Measurements from ENCODE around the gene ULBP1. TPM values are rescaled to one million over a fixed set of nuclear protein-coding genes. Genes with fewer than 3 reads are reported as not detected.
A peak's percentile ranks its signal among the peaks of the same experiment; 100 is the strongest.

ULBP1 gene
- total RNA-seq, 1 experiment from 2014 or later: 3.1 TPM

DNA sequence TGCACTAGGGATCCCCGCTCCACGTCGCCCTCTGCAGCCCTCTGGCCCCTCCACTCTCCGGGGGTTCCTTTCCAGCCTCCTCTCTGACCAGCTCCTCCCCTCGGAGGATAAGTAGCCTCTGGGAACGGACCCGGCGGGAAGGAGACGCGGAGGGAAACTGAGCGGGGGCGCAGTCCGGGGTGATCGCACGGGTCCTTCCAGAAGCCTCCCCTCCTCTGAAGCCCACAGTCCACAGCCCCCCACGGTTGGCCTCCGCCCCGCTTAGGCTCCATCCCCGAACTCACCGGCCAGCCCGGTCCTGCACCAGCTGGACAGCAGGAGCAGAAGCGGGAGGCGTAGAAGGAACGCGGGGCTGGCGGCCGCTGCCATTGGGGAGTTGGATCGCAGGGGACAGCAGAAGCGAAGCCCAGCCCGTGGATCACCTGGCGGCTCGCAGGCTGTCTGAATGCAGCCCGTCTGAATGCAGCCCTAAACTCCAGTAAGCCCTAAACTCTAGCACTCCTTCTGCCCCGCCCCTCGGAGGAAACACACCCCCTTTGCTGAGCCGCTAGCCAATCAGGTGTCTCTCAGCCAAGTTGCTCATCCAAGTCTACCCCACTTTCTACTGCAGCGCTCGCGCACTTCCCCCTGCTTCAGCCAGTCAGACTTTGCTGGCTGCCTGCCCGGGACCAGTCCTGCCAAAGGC is 41.0 kb upstream of the ULBP1 start, which contains the start of gene RAET1G:
Gene RAET1G, minus strand, starts transcription at position 480 of the 685 bp plus-strand sequence. Its CDS starts 111 bp downstream, at position 369.
- intact Hi-C loops (cut with micrococcal nuclease; ENCODE audit: unreplicated experiment) (loop anchor here (10.0 kb wide), 1 partner anchor 58 kb away; the partner anchor contains the start of gene LRP11), in situ Hi-C loops (cut with HindIII; ENCODE audit: low pct_unique_long_range_greater_than_20kb, low sequenced_read_pairs) (no loop called here)
- ATAC-seq (peak; percentile 88), DNase-seq (ENCODE audit: low read depth, low spot score) (peak; percentile 43)
- BruUV-seq (replicated peaks): no TSS peak
- POLR2A ChIA-PET: no interaction called here
- TF ChIP-seq, protein P1, sequence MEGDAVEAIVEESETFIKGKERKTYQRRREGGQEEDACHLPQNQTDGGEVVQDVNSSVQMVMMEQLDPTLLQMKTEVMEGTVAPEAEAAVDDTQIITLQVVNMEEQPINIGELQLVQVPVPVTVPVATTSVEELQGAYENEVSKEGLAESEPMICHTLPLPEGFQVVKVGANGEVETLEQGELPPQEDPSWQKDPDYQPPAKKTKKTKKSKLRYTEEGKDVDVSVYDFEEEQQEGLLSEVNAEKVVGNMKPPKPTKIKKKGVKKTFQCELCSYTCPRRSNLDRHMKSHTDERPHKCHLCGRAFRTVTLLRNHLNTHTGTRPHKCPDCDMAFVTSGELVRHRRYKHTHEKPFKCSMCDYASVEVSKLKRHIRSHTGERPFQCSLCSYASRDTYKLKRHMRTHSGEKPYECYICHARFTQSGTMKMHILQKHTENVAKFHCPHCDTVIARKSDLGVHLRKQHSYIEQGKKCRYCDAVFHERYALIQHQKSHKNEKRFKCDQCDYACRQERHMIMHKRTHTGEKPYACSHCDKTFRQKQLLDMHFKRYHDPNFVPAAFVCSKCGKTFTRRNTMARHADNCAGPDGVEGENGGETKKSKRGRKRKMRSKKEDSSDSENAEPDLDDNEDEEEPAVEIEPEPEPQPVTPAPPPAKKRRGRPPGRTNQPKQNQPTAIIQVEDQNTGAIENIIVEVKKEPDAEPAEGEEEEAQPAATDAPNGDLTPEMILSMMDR (IDR thresholded peaks at IDR 0.05): no peak; the same call in 1 of the 2 replicates
- TF ChIP-seq POLR2AphosphoS5 (IDR thresholded peaks at IDR 0.05; ENCODE audit: low read depth, low read length): no peak
- TF ChIP-seq, protein P2, sequence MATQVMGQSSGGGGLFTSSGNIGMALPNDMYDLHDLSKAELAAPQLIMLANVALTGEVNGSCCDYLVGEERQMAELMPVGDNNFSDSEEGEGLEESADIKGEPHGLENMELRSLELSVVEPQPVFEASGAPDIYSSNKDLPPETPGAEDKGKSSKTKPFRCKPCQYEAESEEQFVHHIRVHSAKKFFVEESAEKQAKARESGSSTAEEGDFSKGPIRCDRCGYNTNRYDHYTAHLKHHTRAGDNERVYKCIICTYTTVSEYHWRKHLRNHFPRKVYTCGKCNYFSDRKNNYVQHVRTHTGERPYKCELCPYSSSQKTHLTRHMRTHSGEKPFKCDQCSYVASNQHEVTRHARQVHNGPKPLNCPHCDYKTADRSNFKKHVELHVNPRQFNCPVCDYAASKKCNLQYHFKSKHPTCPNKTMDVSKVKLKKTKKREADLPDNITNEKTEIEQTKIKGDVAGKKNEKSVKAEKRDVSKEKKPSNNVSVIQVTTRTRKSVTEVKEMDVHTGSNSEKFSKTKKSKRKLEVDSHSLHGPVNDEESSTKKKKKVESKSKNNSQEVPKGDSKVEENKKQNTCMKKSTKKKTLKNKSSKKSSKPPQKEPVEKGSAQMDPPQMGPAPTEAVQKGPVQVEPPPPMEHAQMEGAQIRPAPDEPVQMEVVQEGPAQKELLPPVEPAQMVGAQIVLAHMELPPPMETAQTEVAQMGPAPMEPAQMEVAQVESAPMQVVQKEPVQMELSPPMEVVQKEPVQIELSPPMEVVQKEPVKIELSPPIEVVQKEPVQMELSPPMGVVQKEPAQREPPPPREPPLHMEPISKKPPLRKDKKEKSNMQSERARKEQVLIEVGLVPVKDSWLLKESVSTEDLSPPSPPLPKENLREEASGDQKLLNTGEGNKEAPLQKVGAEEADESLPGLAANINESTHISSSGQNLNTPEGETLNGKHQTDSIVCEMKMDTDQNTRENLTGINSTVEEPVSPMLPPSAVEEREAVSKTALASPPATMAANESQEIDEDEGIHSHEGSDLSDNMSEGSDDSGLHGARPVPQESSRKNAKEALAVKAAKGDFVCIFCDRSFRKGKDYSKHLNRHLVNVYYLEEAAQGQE (IDR thresholded peaks at IDR 0.05; ENCODE audit: insufficient read depth in 1 of 2, low read depth in 2 of 2, low read length in 1 of 2): 0 out of 4 replicates have a peak, but pooled peaks have one; percentile 26 to 33
- peak; percentile 60; the same call in 1 of the 2 replicates for TF ChIP-seq TCF7L2 (IDR thresholded peaks at IDR 0.05; ENCODE audit: low read depth, low read length)
- TF ChIP-seq SIN3A (IDR thresholded peaks at IDR 0.05; ENCODE audit: borderline replicate concordance, insufficient read depth, low read depth, low read length): 0 out of 2 replicates have a peak, but pooled peaks have one; percentile 58
- no peaks in the 10 kb centered on the region for H3K36me3 ChIP-seq (ENCODE audit: control insufficient read depth, insufficient read depth, low read length)
- no peak within 1 kb of the TSS for H3K27ac ChIP-seq (ENCODE audit: low read length)
- H3K4me3 ChIP-seq (ENCODE audit: low read depth in 2 of 2, low read length in 2 of 2): peak within 1 kb of the TSS; percentile 67 to 75
- 0 out of 2 replicates have a peak, but pooled peaks cover 3% of the 10 kb centered on the region for H3K4me1 ChIP-seq (ENCODE audit: control insufficient read depth, insufficient read depth, low read length)
- H3K27me3 ChIP-seq (ENCODE audit: control insufficient read depth, insufficient read depth, low read length): no peaks in the 10 kb centered on the region
- H3K9me3 ChIP-seq (ENCODE audit: control insufficient read depth, insufficient read depth, low read depth, low read length): no peaks in the 10 kb centered on the region
- CTCF ChIA-PET: interaction anchor here (0.7 kb wide), 1 partner anchor 323 kb away, joined by 4 read pairs; no protein-coding TSS in a partner anchor

DNA sequence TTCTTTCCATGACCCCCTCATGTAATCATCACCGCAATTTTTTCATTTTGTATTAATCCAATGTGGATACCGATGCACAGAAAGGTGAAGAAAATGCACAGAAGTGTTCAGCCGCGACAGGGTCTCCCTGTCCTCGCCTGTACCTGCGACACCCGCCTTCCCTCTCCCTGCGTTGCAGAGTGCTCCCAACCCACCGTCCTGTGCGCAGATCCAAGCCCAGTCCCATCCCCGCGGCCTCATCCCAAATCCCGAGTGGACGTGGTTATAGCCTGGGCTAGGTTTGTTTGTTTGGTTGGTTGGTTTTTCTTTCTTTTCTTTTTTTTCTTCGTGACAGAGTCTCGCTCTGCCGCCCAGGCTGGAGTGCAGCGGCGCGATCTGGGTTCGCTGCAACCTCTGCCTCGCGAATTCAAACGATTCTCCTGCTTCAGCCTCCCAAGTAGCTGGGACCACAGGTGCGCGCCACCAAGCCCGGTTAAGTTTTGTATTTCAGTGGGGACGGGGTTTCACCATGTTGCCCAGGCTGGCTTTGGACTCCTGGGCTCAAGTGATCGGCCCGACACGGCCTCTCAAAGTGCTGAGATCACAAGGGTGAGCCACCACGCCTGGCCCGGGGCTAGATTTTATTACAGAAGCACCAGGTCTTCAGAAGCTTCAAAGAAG is 40.3 kb upstream of the ULBP1 start:
- 0 out of 2 replicates have a peak, but pooled peaks cover 3% of the 10 kb centered on the region for H3K4me1 ChIP-seq (ENCODE audit: control insufficient read depth, insufficient read depth, low read length)
- TF ChIP-seq POLR2AphosphoS5 (IDR thresholded peaks at IDR 0.05; ENCODE audit: low read depth, low read length): no peak
- TF ChIP-seq, protein P2 (IDR thresholded peaks at IDR 0.05; ENCODE audit: insufficient read depth in 1 of 2, low read depth in 2 of 2, low read length in 1 of 2): no peak
- TF ChIP-seq, protein P1 (IDR thresholded peaks at IDR 0.05): no peak
- no peak for TF ChIP-seq SIN3A (IDR thresholded peaks at IDR 0.05; ENCODE audit: borderline replicate concordance, insufficient read depth, low read depth, low read length)
- 0 out of 2 replicates have a peak, but pooled peaks have one; percentile 0 for TF ChIP-seq TCF7L2 (IDR thresholded peaks at IDR 0.05; ENCODE audit: low read depth, low read length)
- H3K4me3 ChIP-seq (ENCODE audit: low read depth in 2 of 2, low read length in 2 of 2): peak overlapping the region; percentile 67 to 75
- ATAC-seq (peak; percentile 3; the same call in 1 of the 2 replicates), DNase-seq (ENCODE audit: low read depth, low spot score) (no peak)
- no peaks in the 10 kb centered on the region for H3K27me3 ChIP-seq (ENCODE audit: control insufficient read depth, insufficient read depth, low read length)
- no TSS peak for BruUV-seq (replicated peaks)
- H3K36me3 ChIP-seq (ENCODE audit: control insufficient read depth, insufficient read depth, low read length): no peaks in the 10 kb centered on the region
- H3K9me3 ChIP-seq (ENCODE audit: control insufficient read depth, insufficient read depth, low read depth, low read length): no peaks in the 10 kb centered on the region
- ChIA-PET CTCF (no interaction called here), POLR2A (no interaction called here)
- H3K27ac ChIP-seq (ENCODE audit: low read length): no peak overlapping the region
- in situ Hi-C loops (cut with HindIII; ENCODE audit: low pct_unique_long_range_greater_than_20kb, low sequenced_read_pairs) (no loop called here), intact Hi-C loops (cut with micrococcal nuclease; ENCODE audit: unreplicated experiment) (loop anchor here (10.0 kb wide), 1 partner anchor 59 kb away; the partner anchor contains the start of gene LRP11)
